T-helper 1 cell treated with Interleukin-12 subunit alpha and Interleukin-12 subunit beta and Interleukin-4 antibody, amounts not matched to agents 30 μg/mL and 1 μg/mL, for 36 hours (primary cell): ENCODE data around the gene ARPC2.
A peak's percentile ranks its signal among the peaks of the same experiment; 100 is the strongest.

ENCODE experiments used
- H3K27ac Mint-ChIP-seq: one replicate; pipeline ENCODE4 v1.8.0; 2021; ENCODE audit warnings: mild to moderate bottlenecking, mixed read lengths
- H3K27me3 Mint-ChIP-seq: one replicate; pipeline ENCODE4 v1.8.0; 2021; ENCODE audit warnings: low read depth, mixed read lengths
- H3K36me3 Mint-ChIP-seq: one replicate; pipeline ENCODE4 v1.8.0; 2021; ENCODE audit warnings: low read depth, mixed read lengths
- H3K4me1 Mint-ChIP-seq: one replicate; pipeline ENCODE4 v1.8.0; 2021; ENCODE audit warnings: low read depth, mixed read lengths
- H3K4me3 Mint-ChIP-seq: one replicate; pipeline ENCODE4 v1.8.0; 2021; ENCODE audit warnings: mild to moderate bottlenecking, moderate library complexity, mixed read lengths
- H3K9me3 Mint-ChIP-seq: one replicate; pipeline ENCODE4 v1.8.0; 2021; ENCODE audit warnings: mixed read lengths

Gene ARPC2

DNA sequence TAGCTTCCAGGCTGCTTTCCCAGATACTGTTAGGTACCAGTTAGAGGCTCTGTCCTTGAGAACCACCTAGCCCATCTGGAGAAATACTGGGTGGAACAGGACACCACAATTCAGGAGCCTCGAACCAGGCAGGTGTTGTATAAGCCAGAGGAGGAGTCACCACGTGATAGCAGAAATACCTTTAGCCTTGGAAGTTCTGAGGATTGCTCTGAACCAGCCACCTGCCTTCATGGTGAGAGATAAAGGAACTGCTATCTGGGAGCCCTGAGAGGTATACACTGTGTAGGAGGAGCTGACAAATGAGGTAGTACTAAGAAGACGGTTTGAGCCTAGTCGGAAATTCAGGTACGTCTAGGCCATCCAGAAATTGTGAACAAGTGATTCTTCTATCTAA, 36.2 kb downstream of the ARPC2 start:
- Mint-ChIP-seq H3K4me1 (peaks cover 17% of the 10 kb centered on the region), H3K27ac (no peak overlapping the region), H3K9me3 (no peaks in the 10 kb centered on the region), H3K27me3 (no peaks in the 10 kb centered on the region), H3K36me3 (peaks cover 61% of the 10 kb centered on the region), H3K4me3 (no peak overlapping the region)

DNA sequence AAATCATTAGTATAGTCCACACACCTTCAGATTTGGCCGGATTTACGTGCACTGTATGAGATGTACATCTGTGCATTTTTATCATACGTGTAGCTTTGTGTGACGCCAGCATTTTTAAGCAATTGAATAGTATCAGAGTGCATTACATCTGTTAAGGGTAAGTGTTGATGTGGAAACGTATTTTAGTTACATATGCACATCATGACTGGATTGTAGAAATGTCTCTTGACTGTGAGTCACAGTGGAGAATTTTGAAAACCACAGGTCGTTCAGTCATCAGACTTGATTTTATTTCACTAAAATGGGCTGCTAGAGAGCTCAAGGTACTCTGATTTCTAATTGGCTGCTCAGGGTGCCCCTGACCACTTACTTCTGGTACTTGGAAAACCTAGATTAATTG, 38.5 kb downstream of the ARPC2 start:
- Mint-ChIP-seq H3K9me3 (no peaks in the 10 kb centered on the region), H3K36me3 (peaks cover 44% of the 10 kb centered on the region), H3K27ac (peak overlapping the region; percentile 14), H3K4me3 (no peak overlapping the region), H3K27me3 (no peaks in the 10 kb centered on the region), H3K4me1 (peaks cover 17% of the 10 kb centered on the region)

DNA sequence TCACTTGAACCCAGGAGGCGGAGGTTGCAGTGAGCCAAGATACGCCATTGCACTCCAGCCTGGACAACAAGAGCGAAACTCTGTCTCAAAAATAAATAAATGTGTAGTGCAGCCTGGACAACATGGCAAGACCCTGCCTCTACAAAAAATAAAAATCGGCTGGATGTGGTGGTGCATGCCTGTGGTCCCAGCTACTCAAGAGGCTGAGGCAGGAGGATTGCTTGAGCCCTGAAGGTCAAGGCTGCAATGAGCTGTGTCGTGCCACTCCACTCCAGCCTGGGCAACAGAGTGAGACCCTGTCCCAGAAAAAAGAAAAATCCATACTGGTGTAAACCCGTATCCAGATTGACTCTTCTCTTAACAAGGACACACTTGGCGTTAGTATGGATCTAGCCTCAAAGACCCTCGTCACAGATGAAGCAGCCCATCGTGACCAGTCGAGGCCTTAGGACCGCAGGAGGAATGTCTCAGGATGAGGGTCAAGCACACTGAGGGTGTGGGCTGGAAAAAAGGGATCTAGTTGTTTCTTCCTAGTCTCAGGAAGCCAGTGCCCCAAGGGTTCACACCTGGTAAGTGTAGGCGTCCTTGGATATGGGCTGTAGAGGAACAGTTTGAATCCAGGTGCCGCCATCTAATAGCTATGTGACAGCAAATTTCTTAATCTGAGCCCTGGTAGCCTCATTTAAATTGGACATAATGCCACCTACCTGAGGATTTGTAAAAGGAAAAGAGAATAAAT, 39.8 kb downstream of the ARPC2 start:
- H3K36me3 Mint-ChIP-seq = peaks cover 33% of the 10 kb centered on the region
- H3K9me3 Mint-ChIP-seq = no peaks in the 10 kb centered on the region
- H3K4me1 Mint-ChIP-seq = peaks cover 17% of the 10 kb centered on the region

DNA sequence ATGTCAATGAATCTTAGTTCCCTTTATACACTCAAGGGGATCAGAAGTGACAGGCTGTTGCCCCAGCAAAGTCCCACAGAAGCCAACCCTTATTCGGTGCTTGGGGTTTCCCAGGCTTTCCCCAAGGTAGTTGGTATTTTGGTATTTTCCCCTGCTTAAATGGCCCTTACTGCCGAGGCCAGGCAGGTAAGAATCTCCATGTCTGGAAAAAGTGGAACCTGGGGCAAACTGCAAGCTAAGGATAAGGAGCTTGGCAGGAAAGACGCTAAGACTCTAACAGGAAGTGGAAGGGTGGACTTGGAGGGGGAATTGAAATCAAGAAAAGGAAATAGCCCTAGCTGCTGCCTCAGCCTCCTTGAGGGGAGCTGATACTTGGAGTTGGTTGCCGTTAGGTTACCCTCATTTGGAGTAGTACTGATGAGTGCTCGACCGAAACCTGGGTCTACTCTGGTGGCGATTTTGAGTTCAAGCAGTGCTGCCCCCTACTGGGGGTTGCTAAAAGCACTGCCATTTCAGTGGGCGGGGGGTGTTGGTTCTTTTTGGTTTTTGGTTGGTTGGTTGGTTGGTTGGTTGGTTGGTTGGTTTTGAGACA, 40.5 kb downstream of the ARPC2 start:
- Mint-ChIP-seq H3K9me3 (no peaks in the 10 kb centered on the region), H3K27ac (peak overlapping the region; percentile 86), H3K4me1 (peaks cover 17% of the 10 kb centered on the region), H3K4me3 (no peak overlapping the region), H3K36me3 (peaks cover 30% of the 10 kb centered on the region), H3K27me3 (no peaks in the 10 kb centered on the region)

More for the DNA sequence above, 39.8 kb downstream of the ARPC2 start:
- Mint-ChIP-seq H3K4me3 (no peak overlapping the region), H3K27me3 (no peaks in the 10 kb centered on the region), H3K27ac (peak overlapping the region; percentile 86)

DNA sequence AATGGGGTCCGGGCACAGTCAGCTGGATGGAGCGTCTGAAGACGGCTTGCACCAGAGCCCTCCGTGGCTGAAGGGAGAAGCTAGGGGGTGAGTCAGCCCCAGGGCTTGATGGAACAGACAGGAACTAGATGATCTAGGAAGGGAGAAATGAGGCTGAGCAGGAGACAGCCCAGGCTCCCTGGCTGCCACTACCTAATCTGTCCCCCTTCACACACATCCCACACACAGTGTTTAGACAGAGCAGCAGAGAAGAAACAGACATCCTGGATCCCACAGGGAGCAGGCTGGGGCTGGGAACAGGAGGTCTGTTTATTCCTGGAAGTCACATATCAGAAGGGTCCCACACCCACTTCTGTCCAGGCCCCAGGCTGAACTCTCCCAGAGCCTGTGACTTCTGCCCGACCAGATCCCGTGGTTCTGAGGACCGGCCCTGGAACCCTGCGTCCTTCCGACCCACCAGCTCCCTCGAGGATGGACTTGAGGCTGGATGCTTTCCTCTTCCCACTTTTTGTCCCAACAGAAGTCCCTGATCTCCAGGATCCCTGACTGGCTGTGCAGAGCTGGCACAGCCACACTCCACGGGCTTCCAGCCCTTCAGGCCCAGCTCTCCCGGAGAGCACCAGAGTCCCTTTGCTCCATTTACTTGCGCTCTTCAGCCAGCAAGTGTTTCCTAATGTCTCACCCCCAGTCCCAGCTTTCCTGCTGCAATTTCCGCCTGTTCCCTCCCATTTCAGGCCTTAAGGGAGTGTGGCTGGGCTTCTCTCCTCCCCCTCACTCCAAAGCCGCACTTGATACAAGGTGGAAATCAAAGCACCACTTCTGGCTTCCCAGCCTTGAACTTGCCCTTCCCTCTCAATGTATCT, 42.3 kb downstream of the ARPC2 start:
- Mint-ChIP-seq H3K9me3 (no peaks in the 10 kb centered on the region), H3K4me3 (no peak overlapping the region), H3K27ac (no peak overlapping the region), H3K4me1 (peaks cover 17% of the 10 kb centered on the region), H3K27me3 (no peaks in the 10 kb centered on the region), H3K36me3 (peaks cover 25% of the 10 kb centered on the region)

DNA sequence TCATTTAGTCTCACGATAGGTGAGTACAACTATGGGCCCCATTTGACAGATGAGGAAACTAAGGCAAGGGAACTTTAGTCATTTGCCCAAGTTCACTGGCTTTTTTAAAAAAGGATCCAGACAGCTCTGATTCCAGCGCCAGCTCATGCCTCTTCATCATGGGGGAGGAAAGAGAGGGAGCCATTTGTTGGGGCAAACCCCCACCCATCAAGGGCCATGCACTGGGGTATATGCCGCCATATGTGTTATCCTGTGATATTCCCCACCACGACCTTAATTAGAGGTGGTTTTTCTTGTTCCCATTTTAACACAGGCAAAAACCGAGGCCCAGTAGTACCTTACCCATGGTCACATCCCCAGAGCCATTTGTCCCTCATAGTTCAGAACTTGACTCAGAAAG, 43.2 kb downstream of the ARPC2 start:
- Mint-ChIP-seq H3K36me3 (peaks cover 19% of the 10 kb centered on the region), H3K27ac (no peak overlapping the region), H3K27me3 (no peaks in the 10 kb centered on the region), H3K9me3 (no peaks in the 10 kb centered on the region), H3K4me1 (peaks cover 17% of the 10 kb centered on the region), H3K4me3 (no peak overlapping the region)

DNA sequence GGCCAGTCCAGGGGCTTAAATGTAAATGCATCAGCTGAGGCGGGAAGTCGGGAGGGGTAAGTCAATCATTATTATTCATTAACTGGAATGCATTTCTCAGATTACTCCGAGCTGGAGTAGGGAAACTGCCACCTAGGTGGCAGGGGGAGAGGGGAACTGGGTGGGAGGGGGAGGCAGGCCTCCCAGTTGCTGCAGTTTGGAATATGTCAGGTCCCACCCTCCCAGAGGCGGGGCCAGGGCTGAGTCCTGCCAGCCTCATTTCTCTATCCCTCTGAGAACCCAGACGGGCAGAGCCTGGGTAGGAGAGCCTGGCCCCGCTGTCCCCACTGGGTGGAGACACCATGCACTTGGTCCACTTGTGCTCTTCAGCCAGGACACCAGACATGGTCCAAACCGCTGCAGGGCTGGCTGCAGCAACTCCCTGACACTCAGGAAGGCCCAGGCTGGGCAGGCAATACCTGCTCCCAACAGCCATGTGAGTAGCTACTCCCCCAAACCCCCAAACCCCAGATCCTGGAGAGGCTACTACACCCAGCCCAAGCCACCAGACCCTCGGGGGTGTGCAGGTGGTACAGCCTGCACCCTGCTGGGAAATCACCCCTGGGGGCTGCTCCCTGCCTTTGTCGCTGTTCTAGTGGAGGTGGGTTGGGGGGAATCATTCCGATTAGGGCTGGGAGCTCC, 43.9 kb downstream of the ARPC2 start, which contains the start of gene GPBAR1:
Gene GPBAR1, plus strand, starts transcription at position 274 of the 681 bp plus-strand sequence. CDS start 1,710 bp downstream, outside the sequence.
- Mint-ChIP-seq H3K36me3 (peaks cover 14% of the 10 kb centered on the region), H3K27ac (peak within 1 kb of the TSS; percentile 38), H3K27me3 (no peaks in the 10 kb centered on the region), H3K4me3 (no peak within 1 kb of the TSS), H3K4me1 (peaks cover 17% of the 10 kb centered on the region), H3K9me3 (no peaks in the 10 kb centered on the region)

DNA sequence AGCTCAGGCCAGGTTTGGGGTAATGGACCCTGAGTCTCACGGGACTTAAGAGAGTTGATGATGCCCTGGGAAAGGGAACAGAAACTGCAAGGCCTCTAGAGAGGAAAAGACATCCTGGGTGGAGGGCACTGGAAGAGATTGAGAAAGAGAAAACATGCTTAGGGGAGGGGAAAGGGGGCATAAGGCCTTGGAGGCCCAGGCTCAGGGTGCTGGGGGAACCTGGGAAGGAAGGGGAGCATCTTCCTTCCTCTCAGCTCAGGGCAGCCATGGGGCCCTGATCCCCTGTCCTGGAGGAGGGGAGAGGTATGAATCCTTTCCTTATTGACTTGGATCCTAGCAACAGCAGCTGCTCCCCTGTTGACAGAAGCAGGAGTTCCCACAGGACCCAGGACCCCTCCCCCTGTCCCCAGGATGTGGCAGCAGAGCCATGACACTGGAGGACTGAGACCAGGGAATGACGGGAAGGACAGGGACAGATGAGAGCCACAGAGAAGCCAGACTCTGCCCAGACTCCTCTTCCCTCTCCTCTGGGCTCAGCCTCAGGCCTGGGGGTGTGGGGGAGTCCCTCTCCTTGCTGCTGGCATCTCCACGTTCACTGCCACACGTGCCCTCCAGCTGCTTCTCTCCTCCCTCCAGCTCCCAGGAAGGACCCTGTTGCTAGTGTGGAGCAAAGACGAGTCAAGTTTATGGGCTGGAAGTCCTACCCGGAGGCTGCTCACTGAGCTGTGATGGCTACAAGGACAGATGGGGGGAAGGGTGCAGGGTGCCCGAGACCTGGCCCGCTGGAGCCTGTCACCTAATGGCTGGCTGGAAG, 44.6 kb downstream of the ARPC2 start:
- H3K4me1 Mint-ChIP-seq = peaks cover 19% of the 10 kb centered on the region
- peak overlapping the region; percentile 38 for H3K27ac Mint-ChIP-seq
- no peaks in the 10 kb centered on the region for H3K27me3 Mint-ChIP-seq
- H3K9me3 Mint-ChIP-seq = no peaks in the 10 kb centered on the region
- H3K4me3 Mint-ChIP-seq = no peak overlapping the region
- peaks cover 12% of the 10 kb centered on the region for H3K36me3 Mint-ChIP-seq

DNA sequence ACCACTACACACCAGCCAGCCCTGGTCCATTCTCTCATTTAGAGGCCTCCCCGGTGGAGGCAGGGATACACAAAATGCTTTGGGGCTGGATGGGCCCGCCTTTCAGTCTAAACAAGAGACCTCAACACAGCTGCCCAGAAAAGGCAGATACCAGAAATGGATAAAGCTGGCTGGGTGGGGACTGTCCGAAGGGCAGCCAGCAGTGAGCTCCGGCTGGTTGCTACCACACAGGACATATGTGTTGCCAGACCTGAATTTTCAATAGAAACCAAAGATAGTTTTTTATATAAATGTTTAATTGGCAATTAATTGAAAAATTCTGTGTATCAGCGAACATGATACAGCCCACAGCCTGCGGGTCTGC, 45.2 kb downstream of the ARPC2 start:
- no peak overlapping the region for H3K4me3 Mint-ChIP-seq
- H3K27ac Mint-ChIP-seq = no peak overlapping the region
- H3K9me3 Mint-ChIP-seq = no peaks in the 10 kb centered on the region
- no peaks in the 10 kb centered on the region for H3K27me3 Mint-ChIP-seq
- H3K4me1 Mint-ChIP-seq = peaks cover 15% of the 10 kb centered on the region
- peaks cover 15% of the 10 kb centered on the region for H3K36me3 Mint-ChIP-seq

DNA sequence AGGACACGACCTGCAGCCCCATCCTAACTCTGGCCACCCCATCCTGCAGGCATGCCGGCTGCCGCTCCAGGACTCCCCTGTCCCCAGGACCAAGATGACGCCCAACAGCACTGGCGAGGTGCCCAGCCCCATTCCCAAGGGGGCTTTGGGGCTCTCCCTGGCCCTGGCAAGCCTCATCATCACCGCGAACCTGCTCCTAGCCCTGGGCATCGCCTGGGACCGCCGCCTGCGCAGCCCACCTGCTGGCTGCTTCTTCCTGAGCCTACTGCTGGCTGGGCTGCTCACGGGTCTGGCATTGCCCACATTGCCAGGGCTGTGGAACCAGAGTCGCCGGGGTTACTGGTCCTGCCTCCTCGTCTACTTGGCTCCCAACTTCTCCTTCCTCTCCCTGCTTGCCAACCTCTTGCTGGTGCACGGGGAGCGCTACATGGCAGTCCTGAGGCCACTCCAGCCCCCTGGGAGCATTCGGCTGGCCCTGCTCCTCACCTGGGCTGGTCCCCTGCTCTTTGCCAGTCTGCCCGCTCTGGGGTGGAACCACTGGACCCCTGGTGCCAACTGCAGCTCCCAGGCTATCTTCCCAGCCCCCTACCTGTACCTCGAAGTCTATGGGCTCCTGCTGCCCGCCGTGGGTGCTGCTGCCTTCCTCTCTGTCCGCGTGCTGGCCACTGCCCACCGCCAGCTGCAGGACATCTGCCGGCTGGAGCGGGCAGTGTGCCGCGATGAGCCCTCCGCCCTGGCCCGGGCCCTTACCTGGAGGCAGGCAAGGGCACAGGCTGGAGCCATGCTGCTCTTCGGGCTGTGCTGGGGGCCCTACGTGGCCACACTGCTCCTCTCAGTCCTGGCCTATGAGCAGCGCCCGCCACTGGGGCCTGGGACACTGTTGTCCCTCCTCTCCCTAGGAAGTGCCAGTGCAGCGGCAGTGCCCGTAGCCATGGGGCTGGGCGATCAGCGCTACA, 45.9 kb downstream of the ARPC2 start:
- no peaks in the 10 kb centered on the region for H3K27me3 Mint-ChIP-seq
- no peak overlapping the region for H3K27ac Mint-ChIP-seq
- peaks cover 15% of the 10 kb centered on the region for H3K36me3 Mint-ChIP-seq
- no peak overlapping the region for H3K4me3 Mint-ChIP-seq
- no peaks in the 10 kb centered on the region for H3K9me3 Mint-ChIP-seq
- peaks cover 15% of the 10 kb centered on the region for H3K4me1 Mint-ChIP-seq

DNA sequence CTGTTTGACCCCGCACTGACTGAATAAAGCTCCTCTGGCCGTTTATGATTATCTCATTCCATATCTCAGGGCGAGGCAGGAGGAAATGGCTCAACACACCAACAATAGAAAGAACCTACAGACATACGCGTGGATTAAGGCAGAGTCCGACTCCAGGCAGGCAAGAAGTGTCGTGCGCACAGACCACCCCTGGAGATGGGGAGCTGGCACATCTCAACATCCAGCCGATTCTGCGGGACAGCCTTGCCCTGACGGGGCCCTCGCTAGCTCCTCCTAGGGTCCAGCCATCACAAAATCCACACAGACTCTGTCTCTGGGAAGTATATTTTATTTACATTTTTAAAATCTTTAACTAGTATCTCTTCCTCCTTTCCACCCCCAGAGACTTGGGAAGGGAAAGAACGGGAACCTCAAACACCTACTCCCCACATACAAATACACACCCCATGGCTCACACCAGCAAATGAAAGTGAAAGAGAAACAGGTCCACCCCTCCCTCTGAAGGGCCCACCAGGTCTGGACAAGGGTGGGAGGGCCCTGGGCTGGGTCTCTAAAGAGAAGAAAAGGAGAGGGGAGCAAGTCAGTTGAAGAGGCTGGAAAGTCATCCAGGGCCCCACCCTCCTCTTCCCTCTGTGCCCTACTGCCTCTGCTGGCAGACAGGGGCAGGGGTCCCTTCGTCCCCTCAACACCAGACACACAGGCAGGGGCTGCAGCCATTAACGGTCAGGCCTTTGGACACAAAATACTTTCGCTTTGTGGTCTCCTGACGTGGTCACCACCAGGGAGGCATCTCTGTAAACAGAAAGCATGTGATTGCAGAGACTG, 47.0 kb downstream of the ARPC2 start:
- no peaks in the 10 kb centered on the region for H3K27me3 Mint-ChIP-seq
- no peak overlapping the region for H3K4me3 Mint-ChIP-seq
- no peaks in the 10 kb centered on the region for H3K9me3 Mint-ChIP-seq
- H3K36me3 Mint-ChIP-seq = peaks cover 15% of the 10 kb centered on the region
- H3K27ac Mint-ChIP-seq = peak overlapping the region; percentile 65
- H3K4me1 Mint-ChIP-seq = peaks cover 15% of the 10 kb centered on the region

DNA sequence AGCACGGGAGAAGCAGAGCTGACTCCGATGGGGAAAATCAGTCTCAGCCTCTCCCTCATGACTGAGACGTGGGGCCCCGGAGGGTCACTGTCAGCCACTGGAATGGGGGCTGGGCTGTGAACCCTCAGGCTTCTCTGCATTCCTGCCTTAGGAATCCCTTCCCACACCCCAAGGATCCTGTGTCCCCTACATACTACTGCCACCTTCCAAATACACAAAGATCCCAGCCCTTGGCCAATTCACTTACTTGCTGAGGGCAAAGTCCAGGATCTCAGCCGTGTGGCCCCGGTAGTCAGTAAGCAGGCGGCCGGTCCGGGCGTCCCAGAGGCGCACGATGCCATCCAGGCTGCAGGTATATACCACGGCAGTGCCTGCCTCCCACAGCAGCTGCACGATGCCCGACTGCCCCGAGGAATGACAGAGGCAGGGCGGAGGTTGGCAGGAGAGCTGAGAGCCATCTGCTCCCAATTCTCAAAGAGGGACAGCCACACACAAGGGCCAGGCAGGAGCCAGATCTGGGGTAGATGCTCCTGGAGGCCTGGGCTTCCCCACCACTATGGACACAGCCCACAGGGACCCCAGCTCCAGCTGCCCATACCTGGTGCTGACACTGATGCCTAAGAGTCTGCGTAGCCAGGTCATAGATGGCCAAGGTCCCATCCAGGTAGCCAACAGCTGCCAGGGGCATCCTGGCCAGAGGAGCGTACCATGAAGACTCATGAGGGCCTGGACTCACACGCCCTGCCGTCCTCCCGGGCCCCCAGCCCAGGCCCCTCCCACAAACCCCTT, 48.0 kb downstream of the ARPC2 start:
- peaks cover 20% of the 10 kb centered on the region for H3K4me1 Mint-ChIP-seq
- no peaks in the 10 kb centered on the region for H3K27me3 Mint-ChIP-seq
- H3K9me3 Mint-ChIP-seq = no peaks in the 10 kb centered on the region
- no peak overlapping the region for H3K4me3 Mint-ChIP-seq
- no peak overlapping the region for H3K27ac Mint-ChIP-seq
- peaks cover 20% of the 10 kb centered on the region for H3K36me3 Mint-ChIP-seq
